Fibroblast of the conjunctiva (primary cell): Measurements from ENCODE around the gene ACP7.

Experiments
- DNase-seq: peaks from one replicate; pipeline ENCODE4 v3.0.0-alpha.2; 2010; ENCODE audit warnings: low read depth

Gene ACP7

GRCh38 chr19:39150235-39150634 is 66.1 kb downstream of the ACP7 start:
- no peak for DNase-seq

- DNase-seq: no peak
Observed at GRCh38 chr19:39150807-39151600, 66.8 kb downstream of the ACP7 start.

- DNase-seq: no peak
Observed at GRCh38 chr19:39152066-39152465, 67.9 kb downstream of the ACP7 start.

- DNase-seq: no peak
Observed at GRCh38 chr19:39154100-39154628, 70.0 kb downstream of the ACP7 start.

- no peak for DNase-seq
Observed at GRCh38 chr19:39154629-39155100, 70.5 kb downstream of the ACP7 start.

- no peak for DNase-seq
Observed at GRCh38 chr19:39155114-39155700, 71.0 kb downstream of the ACP7 start.

- no peak for DNase-seq
Observed at GRCh38 chr19:39155741-39156140, 71.6 kb downstream of the ACP7 start.

- DNase-seq: no peak
Observed at GRCh38 chr19:39156326-39157230, 72.4 kb downstream of the ACP7 start.

- DNase-seq: no peak
Observed at GRCh38 chr19:39157275-39157996, 73.3 kb downstream of the ACP7 start.

- no peak for DNase-seq
Observed at GRCh38 chr19:39157997-39158389, 73.8 kb downstream of the ACP7 start.

- DNase-seq: no peak
Observed at GRCh38 chr19:39158646-39159260, 74.6 kb downstream of the ACP7 start.

- DNase-seq: peak; percentile 51
Observed at GRCh38 chr19:39160523-39160861, 76.3 kb downstream of the ACP7 start.
